GM10248 (cell line): ENCODE data around the gene AFDN.

ENCODE experiments used
- CTCF ChIA-PET: fragments of 300-600 bp; sonication (Branson Sonifier 250); formaldehyde crosslinking; extraction: SDS; loops from one replicate; lab custom pipeline; 2021; ENCODE audit warnings: antibody characterized with exemption; lab: Yijun Ruan, JAX
- POLR2A ChIA-PET: fragments of 350-650 bp; sonication (Branson Sonifier 250); formaldehyde crosslinking; extraction: SDS; loops from one replicate; lab custom pipeline; 2020; ENCODE audit warnings: antibody characterized with exemption; lab: Yijun Ruan, JAX
- DNase-seq: peaks from one replicate; pipeline ENCODE4 v3.0.0; 2012; ENCODE audit errors: extremely low spot score
- CTCF ChIP-seq: IDR thresholded peaks from 2 replicates; pipeline ENCODE4 v1.5.1; 2012; ENCODE audit warnings: mild to moderate bottlenecking, low read depth; ENCODE audit errors: extremely low read depth, missing control alignments, control extremely low read depth

The AFDN gene

GRCh38 chr6:167881327-167881726 is 54.6 kb downstream of the AFDN start:
- CTCF ChIA-PET: interaction anchor here (1.2 to 1.8 kb wide), 2 partner anchors 29 to 45 kb away, joined by 3 to 5 read pairs; no protein-coding TSS in a partner anchor
- DNase-seq: no peak
- no peak for TF ChIP-seq CTCF
- POLR2A ChIA-PET: no interaction called here

GRCh38 chr6:167882244-167882643 is 55.5 kb downstream of the AFDN start:
- ChIA-PET CTCF (interaction anchor here (1.8 kb wide), 1 partner anchor 29 kb away, joined by 5 read pairs; no protein-coding TSS in a partner anchor), POLR2A (no interaction called here)
- no peak for TF ChIP-seq CTCF
- DNase-seq: no peak

DNA sequence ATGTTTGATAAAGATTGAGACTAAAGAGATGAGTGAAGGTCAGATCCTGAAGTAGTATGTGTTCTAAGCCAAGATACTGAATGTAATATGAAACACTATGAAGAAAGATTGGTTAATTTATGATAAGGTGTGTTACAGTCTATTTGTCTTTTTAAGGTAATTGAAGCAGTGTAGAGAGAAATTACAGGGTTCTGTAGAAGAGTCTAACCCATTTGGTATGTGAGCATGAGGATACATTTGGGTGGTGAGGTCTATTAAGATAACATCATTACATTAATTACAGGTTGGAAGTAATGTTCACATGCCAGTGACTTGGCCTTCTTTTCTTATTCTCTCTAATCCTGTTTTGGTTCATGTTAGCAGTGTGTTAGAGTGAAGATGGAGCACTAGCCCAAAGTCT is 61.4 kb downstream of the AFDN start:
- CTCF ChIA-PET: interaction anchor here (0.9 to 1.7 kb wide), 2 partner anchors 8 to 11 kb away, joined by 3 to 8 read pairs; no protein-coding TSS in a partner anchor
- POLR2A ChIA-PET: no interaction called here
- no peak for DNase-seq
- TF ChIP-seq CTCF: no peak

- DNase-seq: no peak
- no peak for TF ChIP-seq CTCF
- ChIA-PET POLR2A (no interaction called here), CTCF (interaction anchor here (1.2 to 3.8 kb wide), 3 partner anchors 8 to 33 kb away, joined by 3 to 15 read pairs (median 3); no protein-coding TSS in a partner anchor)
Measured at GRCh38 chr6:167892835-167893815, 66.4 kb downstream of the AFDN start.

DNA sequence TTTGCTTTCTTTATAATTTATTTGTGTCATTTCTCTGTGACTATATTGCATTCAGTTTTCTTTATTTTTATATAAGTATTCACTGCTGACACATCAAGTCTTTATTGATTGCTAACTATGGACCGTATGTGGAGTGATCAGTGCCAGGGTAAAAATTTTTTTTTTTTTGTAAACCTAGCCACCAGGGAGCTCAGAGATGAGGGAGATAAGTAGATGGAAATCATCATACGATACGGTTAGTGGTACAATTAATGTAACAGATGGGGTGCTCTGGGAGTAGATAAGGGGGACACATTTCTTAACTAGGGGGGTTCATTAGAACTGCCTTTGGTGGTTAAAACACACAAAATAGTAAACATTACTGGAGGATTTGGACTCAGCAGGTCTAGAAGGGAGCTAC is 68.3 kb downstream of the AFDN start:
- TF ChIP-seq CTCF: no peak
- POLR2A ChIA-PET: no interaction called here
- no peak for DNase-seq
- CTCF ChIA-PET: interaction anchor here (0.9 to 3.8 kb wide), 3 partner anchors 10 to 39 kb away, joined by 3 to 15 read pairs (median 3); no protein-coding TSS in a partner anchor

DNA sequence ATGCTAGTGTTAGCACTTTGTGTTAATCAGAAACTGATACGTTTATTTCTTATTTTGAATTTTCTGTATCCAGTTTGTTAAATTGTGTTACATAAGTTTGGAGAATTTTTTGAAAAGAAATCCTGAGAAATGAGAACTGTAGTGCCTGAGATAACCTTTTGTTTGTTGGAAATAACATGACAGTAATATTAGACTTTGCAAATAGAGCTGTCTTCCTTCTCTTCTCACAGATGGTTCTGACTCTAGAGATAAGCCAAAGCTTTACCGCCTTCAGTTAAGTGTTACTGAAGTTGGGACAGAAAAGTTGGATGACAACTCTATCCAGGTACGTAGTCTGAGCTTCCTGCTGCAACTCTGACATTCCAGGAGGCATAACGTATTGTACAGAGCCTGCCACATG is 69.9 kb downstream of the AFDN start:
- no peak for TF ChIP-seq CTCF
- DNase-seq: no peak

More for the DNA sequence above, 69.9 kb downstream of the AFDN start:
- ChIA-PET CTCF (interaction anchor here (1.1 to 3.8 kb wide), 4 partner anchors 12 to 78 kb away, joined by 3 to 15 read pairs (median 4); no protein-coding TSS in a partner anchor), POLR2A (no interaction called here)
